Esophagus muscularis mucosa (tissue), 4 donors: ENCODE measurements around the gene NUDCD2. TPM values are rescaled to one million over a fixed set of nuclear protein-coding genes. Genes with fewer than 3 reads are reported as not detected.
A peak's percentile ranks its signal among the peaks of the same experiment; 100 is the strongest.

Experiments used
- DNase-seq: peaks from one replicate; pipeline ENCODE4 v3.0.0-alpha.2; 2017; ENCODE audit errors: extremely low spot score
- H3K27ac ChIP-seq, 4 donors: fragments of 200-600 bp; sonication (generic); replicated peaks in 1 of 4; 1 replicate in 3 of 4; 2 replicates in 1 of 4; pipeline ENCODE4 v1.5.1; 2016 to 2019; ENCODE audit warnings: mild to moderate bottlenecking in 1 of 4
- H3K27me3 ChIP-seq, 4 donors: fragments of 200-600 bp; sonication (generic); one replicate each; pipeline versions ENCODE4 v1.5.1 to v1.6.0; 2016 to 2019
- H3K36me3 ChIP-seq, 4 donors: fragments of 200-600 bp; sonication (generic); one replicate each; pipeline ENCODE4 v1.5.1; 2016 to 2019
- H3K4me1 ChIP-seq, 4 donors: fragments of 200-600 bp; sonication (generic); one replicate each; pipeline ENCODE4 v1.5.1; 2016 to 2019
- H3K4me3 ChIP-seq, 4 donors: fragments of 200-600 bp; sonication (generic); 1 replicate in 2 of 4; 2 replicates in 2 of 4; pipeline ENCODE4 v1.5.1; 2016 to 2019; ENCODE audit warnings: mild to moderate bottlenecking in 4 of 4, moderate library complexity in 1 of 4
- H3K9me3 ChIP-seq, 4 donors: fragments of 200-600 bp; sonication (generic); 1 replicate in 3 of 4; 2 replicates in 1 of 4; pipeline ENCODE4 v1.5.1; 2016 to 2019
- EP300 ChIP-seq: sonication (generic); formaldehyde crosslinking; IDR thresholded peaks from one replicate; pipeline ENCODE4 v1.6.1; 2017; ENCODE audit warnings: antibody characterized with exemption
- POLR2A ChIP-seq: fragments of 450-650 bp; IDR thresholded peaks from one replicate; pipeline ENCODE4 v1.6.1; 2017; ENCODE audit warnings: antibody characterized with exemption, moderate library complexity, mild to moderate bottlenecking, low read depth
- POLR2AphosphoS5 ChIP-seq, 2 donors: sonication (generic); formaldehyde crosslinking; IDR thresholded peaks; one replicate each; pipeline ENCODE4 v1.6.1; 2017; ENCODE audit warnings: antibody characterized with exemption in 2 of 2
- WGBS: methylation state at CpG from one replicate; pipeline ENCODE4 v1.1.5; 2018; 5-methylcytosine and 5-hydroxymethylcytosine counted together
- intact Hi-C: fragments of 100-400 bp; cut with DNase I; formaldehyde crosslinking; loops from one replicate; pipeline ENCODE4 v1.15.1; 2023
- total RNA-seq, 4 donors: library from RNA; depleted of rRNA; stranded (reverse); fragments of >200 nt; gene quantifications; one replicate each; pipeline versions ENCODE4 v1.1.0 to v1.2.1, GENCODE V29; 2016
- TF ChIP-seq, protein P1 (sequence below), 3 experiments: fragments of 200-600 bp in 2 of 3; fragments of 450-650 bp in 1 of 3; sonication (generic) in 2 of 3; IDR thresholded peaks; one replicate each; pipeline ENCODE4 v1.5.1; 2017 to 2019; ENCODE audit warnings: antibody characterized with exemption in 3 of 3, mild to moderate bottlenecking in 2 of 3, moderate library complexity in 1 of 3

NUDCD2 gene
- total RNA-seq, 4 donors from 2014 or later: 7.6 to 12.5 (median 9.7) TPM

DNA sequence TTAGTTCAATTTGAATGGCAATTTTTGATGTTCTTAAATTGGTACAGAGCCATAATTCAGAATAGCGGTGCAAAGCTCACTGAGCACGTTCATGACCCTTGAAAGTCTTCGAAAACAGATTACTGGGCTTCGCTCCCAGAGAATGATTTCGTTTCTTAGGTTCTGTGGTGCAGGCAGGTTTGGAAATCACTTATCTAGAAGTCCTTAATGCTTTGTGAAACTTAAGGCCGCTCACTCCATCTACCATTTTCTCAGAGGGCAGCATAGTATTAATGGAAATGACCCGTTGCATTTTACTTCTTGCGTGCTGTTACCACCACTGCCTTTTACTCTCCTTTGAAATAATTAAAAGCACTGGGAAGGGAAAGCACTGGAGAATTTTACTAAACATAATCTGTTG is 42.6 kb upstream of the NUDCD2 start:
- Histone ChIP-seq H3K4me3 (peak overlapping the region; percentile 35 to 87 (median 74)), H3K27ac (peak overlapping the region; percentile 92 to 98 (median 97)), H3K9me3 (no peaks in the 10 kb centered on the region), H3K27me3 (no peaks in the 10 kb centered on the region), H3K36me3 (no peaks in the 10 kb centered on the region), H3K4me1 (peaks cover 1 to 38% (median 31%) of the 10 kb centered on the region in 4 donors)
- intact Hi-C loops: loop anchor here (5.0 kb wide), 1 partner anchor 40 kb away; the partner anchor contains the start of genes HMMR and NUDCD2
- no peak for TF ChIP-seq POLR2A
- TF ChIP-seq, protein P1, sequence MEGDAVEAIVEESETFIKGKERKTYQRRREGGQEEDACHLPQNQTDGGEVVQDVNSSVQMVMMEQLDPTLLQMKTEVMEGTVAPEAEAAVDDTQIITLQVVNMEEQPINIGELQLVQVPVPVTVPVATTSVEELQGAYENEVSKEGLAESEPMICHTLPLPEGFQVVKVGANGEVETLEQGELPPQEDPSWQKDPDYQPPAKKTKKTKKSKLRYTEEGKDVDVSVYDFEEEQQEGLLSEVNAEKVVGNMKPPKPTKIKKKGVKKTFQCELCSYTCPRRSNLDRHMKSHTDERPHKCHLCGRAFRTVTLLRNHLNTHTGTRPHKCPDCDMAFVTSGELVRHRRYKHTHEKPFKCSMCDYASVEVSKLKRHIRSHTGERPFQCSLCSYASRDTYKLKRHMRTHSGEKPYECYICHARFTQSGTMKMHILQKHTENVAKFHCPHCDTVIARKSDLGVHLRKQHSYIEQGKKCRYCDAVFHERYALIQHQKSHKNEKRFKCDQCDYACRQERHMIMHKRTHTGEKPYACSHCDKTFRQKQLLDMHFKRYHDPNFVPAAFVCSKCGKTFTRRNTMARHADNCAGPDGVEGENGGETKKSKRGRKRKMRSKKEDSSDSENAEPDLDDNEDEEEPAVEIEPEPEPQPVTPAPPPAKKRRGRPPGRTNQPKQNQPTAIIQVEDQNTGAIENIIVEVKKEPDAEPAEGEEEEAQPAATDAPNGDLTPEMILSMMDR (IDR thresholded peaks at IDR 0.05): no peak
- no peak for TF ChIP-seq EP300
- no peak for TF ChIP-seq POLR2AphosphoS5 (IDR thresholded peaks at IDR 0.05)
- WGBS: 54% methylated on average over 8 of the region's 8 CpGs
- no peak for DNase-seq

DNA sequence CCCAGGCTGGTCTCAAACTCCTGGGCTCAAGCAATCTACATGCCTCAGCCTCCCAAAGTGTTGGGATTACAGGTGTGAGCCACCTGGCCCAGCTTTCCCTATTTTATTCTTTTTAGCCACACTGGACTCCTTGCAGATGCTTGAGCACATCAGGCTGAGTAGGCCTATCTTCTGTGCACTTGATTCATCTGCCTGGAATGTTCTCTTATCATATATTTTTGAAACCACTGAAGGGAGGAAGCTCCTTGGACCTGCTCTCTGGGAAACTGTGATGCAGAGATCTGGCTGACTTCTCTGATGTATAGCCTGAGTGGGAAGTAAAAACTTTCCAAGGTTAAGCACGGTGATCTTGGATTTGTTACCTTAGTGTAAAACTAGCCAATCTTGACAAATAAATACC is 39.0 kb upstream of the NUDCD2 start:
- TF ChIP-seq POLR2A (no peak), POLR2AphosphoS5 (IDR thresholded peaks at IDR 0.05) (no peak), EP300 (no peak)
- TF ChIP-seq, protein P1 (IDR thresholded peaks at IDR 0.05): no peak
- no peak for DNase-seq
- Histone ChIP-seq H3K27me3 (no peaks in the 10 kb centered on the region), H3K4me1 (peaks cover 0 to 17% (median 13%) of the 10 kb centered on the region in 4 donors), H3K36me3 (no peaks in the 10 kb centered on the region), H3K9me3 (no peaks in the 10 kb centered on the region), H3K27ac (no peak overlapping the region), H3K4me3 (no peak overlapping the region)
- 89% methylated on average over 1 of the region's 1 CpG for WGBS
- intact Hi-C loops: no loop called here

DNA sequence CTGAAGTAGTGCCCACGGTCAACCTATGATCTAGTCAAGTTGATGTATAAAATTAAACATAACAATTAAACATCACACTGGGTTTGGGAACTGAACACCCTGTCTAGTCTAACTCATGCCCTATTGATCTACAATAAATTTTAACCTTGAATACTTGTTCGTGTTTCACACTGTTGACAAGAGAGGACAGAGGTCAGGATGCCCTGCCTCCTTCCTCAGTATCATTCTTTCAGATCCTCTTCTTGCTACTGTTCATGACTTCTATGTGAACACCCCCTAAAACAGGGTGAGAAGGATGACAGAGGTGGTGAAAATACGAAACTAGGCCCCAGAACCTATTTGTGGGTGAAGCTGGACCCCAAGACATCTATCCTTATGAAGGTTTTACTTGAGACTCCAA is 37.4 kb upstream of the NUDCD2 start:
- Histone ChIP-seq H3K4me3 (no peak overlapping the region), H3K9me3 (no peaks in the 10 kb centered on the region), H3K4me1 (peaks cover 0 to 2% (median under 1%) of the 10 kb centered on the region in 4 donors), H3K27me3 (no peaks in the 10 kb centered on the region), H3K27ac (no peak overlapping the region), H3K36me3 (no peaks in the 10 kb centered on the region)
- 83% methylated on average over 3 of the region's 3 CpGs for WGBS
- intact Hi-C loops: no loop called here
- no peak for DNase-seq
- TF ChIP-seq, protein P1 (IDR thresholded peaks at IDR 0.05): no peak
- no peak for TF ChIP-seq EP300
- no peak for TF ChIP-seq POLR2A
- no peak for TF ChIP-seq POLR2AphosphoS5 (IDR thresholded peaks at IDR 0.05)

DNA sequence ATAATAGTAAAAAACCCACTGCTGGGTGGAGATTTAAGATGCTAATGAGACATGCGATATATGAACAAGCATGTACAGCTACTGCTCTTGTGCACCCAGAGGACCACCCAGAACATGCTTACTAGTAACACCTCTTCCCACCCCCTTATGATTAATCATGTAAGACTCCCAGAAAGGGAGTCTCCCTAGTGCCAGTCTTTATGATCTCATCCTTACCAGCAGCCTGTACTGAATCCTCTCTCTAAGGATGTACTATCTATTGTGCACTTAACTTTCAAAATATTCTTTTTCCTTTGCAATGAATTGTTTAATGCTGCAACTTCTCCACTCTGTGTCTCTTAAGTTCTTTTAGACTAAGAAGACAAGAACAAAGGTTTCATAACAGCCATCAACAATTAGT is 36.4 kb upstream of the NUDCD2 start:
- Histone ChIP-seq H3K27ac (no peak overlapping the region), H3K4me1 (no peaks in the 10 kb centered on the region), H3K4me3 (no peak overlapping the region), H3K27me3 (no peaks in the 10 kb centered on the region), H3K36me3 (no peaks in the 10 kb centered on the region), H3K9me3 (no peaks in the 10 kb centered on the region)
- 100% methylated on average over 1 of the region's 1 CpG for WGBS
- intact Hi-C loops: no loop called here
- TF ChIP-seq POLR2AphosphoS5 (IDR thresholded peaks at IDR 0.05) (no peak), EP300 (no peak), POLR2A (no peak)
- TF ChIP-seq, protein P1 (IDR thresholded peaks at IDR 0.05): no peak
- no peak for DNase-seq

DNA sequence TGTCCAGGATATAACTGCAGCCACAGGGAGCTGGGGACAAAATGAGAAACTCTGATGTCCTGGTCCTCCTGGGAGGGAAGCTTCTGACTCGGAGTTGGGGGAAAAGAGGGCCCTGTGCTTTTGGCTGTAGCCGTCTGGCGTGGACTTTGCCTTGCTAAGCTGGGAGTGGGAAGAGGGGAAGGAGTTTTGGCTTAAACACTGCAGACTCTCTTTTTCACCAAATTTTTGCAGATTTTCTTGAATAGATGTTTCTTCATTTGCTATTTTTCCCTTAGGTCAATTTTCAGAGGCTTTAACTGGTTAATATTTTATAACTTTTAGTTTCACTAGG is 29.8 kb upstream of the NUDCD2 start:
- Histone ChIP-seq H3K9me3 (no peaks in the 10 kb centered on the region), H3K27ac (no peak overlapping the region), H3K27me3 (no peaks in the 10 kb centered on the region), H3K4me3 (no peak overlapping the region), H3K36me3 (no peaks in the 10 kb centered on the region), H3K4me1 (no peaks in the 10 kb centered on the region)
- no peak for TF ChIP-seq POLR2A
- TF ChIP-seq, protein P1 (IDR thresholded peaks at IDR 0.05): no peak
- TF ChIP-seq POLR2AphosphoS5 (IDR thresholded peaks at IDR 0.05): no peak
- TF ChIP-seq EP300: no peak
- WGBS: 96% methylated on average over 3 of the region's 3 CpGs
- no peak for DNase-seq
- intact Hi-C loops: no loop called here
